IMR-90 (cell line): ENCODE results near the gene UGDH. TPM values are rescaled to one million over a fixed set of nuclear protein-coding genes. Genes with fewer than 3 reads are reported as not detected.

ENCODE experiments used
- ATAC-seq: fragments of 200-7000 bp; cut with Tn5 transposase; 2 replicates; pipeline ENCODE4 v1.9.1; 2020; ENCODE audit warnings: low read depth, mild to moderate bottlenecking, moderate library complexity
- BruUV-seq: library from RNA; stranded (reverse); fragments of 400-500 nt; replicated peaks from 2 replicates; lab custom pipeline; 2021; lab: Mats Ljungman, UMichigan
- CTCF ChIA-PET: fragments of 300-600 bp; formaldehyde crosslinking; extraction: SDS; loops from one replicate; lab custom pipeline; 2021; ENCODE audit warnings: antibody characterized with exemption; lab: Yijun Ruan, JAX
- POLR2A ChIA-PET: fragments of 300-600 bp; sonication (Branson Sonifier 250); formaldehyde crosslinking; loops from one replicate; lab custom pipeline; 2022; ENCODE audit warnings: antibody characterized with exemption; ENCODE audit not compliant: unreplicated experiment; lab: Charles Lee
- DNase-seq: peaks from one replicate; pipeline ENCODE4 v3.0.0; 2013
- H2AFZ ChIP-seq: replicated peaks from 2 replicates; pipeline ENCODE3; 2013; ENCODE audit warnings: low read length, mild to moderate bottlenecking; ENCODE audit not compliant: poor library complexity
- H2AK5ac ChIP-seq: 2 replicates; pipeline ENCODE4 v1.6.1; 2013; ENCODE audit warnings: low read depth, low read length, inconsistent platforms
- H2AK9ac ChIP-seq: replicated peaks from 2 replicates; pipeline ENCODE3; 2013; ENCODE audit warnings: mild to moderate bottlenecking, low read depth, low read length, moderate library complexity; ENCODE audit not compliant: poor library complexity
- H2BK120ac ChIP-seq: 2 replicates; pipeline ENCODE4 v1.6.1; 2013; ENCODE audit warnings: low read depth, low read length, inconsistent platforms
- H2BK15ac ChIP-seq: 3 replicates; pipeline ENCODE4 v1.6.1; 2013; ENCODE audit warnings: low read depth, low read length, inconsistent platforms
- H2BK20ac ChIP-seq: 2 replicates; pipeline ENCODE4 v1.6.1; 2013; ENCODE audit warnings: low read depth, mild to moderate bottlenecking, inconsistent platforms, low read length, moderate library complexity
- H2BK5ac ChIP-seq: 2 replicates; pipeline ENCODE4 v1.6.1; 2013; ENCODE audit warnings: mild to moderate bottlenecking, low read depth, low read length, inconsistent platforms; ENCODE audit not compliant: poor library complexity, severe bottlenecking
- H3K14ac ChIP-seq: replicated peaks from 2 replicates; pipeline ENCODE4 v1.6.1; 2013; ENCODE audit warnings: low read depth, low read length, inconsistent platforms
- H3K18ac ChIP-seq: 2 replicates; pipeline ENCODE4 v1.6.1; 2013; ENCODE audit warnings: low read depth, low read length, control low read depth
- H3K23ac ChIP-seq: 2 replicates; pipeline ENCODE4 v1.6.1; 2013; ENCODE audit warnings: low read depth, low read length, inconsistent platforms
- H3K27ac ChIP-seq: 2 replicates; pipeline ENCODE4 v1.5.1; 2013; ENCODE audit warnings: mild to moderate bottlenecking, control low read depth, low read length; ENCODE audit not compliant: insufficient read depth
- H3K27me3 ChIP-seq: 2 replicates; pipeline ENCODE4 v1.6.1; 2013; ENCODE audit warnings: low read length; ENCODE audit not compliant: control insufficient read depth, insufficient read depth
- H3K36me3 ChIP-seq: 2 replicates; pipeline ENCODE4 v1.6.1; 2013; ENCODE audit warnings: low read length, mixed read lengths; ENCODE audit not compliant: control insufficient read depth, insufficient read depth
- H3K4ac ChIP-seq: 2 replicates; pipeline ENCODE4 v1.6.1; 2013; ENCODE audit warnings: low read depth, low read length, inconsistent platforms
- H3K4me1 ChIP-seq: 2 replicates; pipeline ENCODE4 v1.6.1; 2013; ENCODE audit warnings: low read length, mixed read lengths; ENCODE audit not compliant: control insufficient read depth, insufficient read depth
- H3K4me2 ChIP-seq: 2 replicates; pipeline ENCODE4 v1.6.1; 2013; ENCODE audit warnings: low read depth, mild to moderate bottlenecking, control low read depth, low read length, moderate library complexity
- H3K4me3 ChIP-seq: 2 replicates; pipeline ENCODE4 v1.5.1; 2013; ENCODE audit warnings: low read depth, mild to moderate bottlenecking, control low read depth, low read length, moderate library complexity; ENCODE audit not compliant: insufficient read depth
- H3K56ac ChIP-seq: 2 replicates; pipeline ENCODE4 v1.6.1; 2013; ENCODE audit warnings: low read length, inconsistent platforms; ENCODE audit not compliant: insufficient read depth; ENCODE audit errors: extremely low read depth
- H3K79me1 ChIP-seq, 2 experiments: 2 replicates each; pipeline ENCODE4 v1.6.1; 2013; ENCODE audit warnings: low read length in 2 of 2, inconsistent platforms in 1 of 2, low read depth in 1 of 2
- H3K9ac ChIP-seq: 2 replicates; pipeline ENCODE4 v1.6.1; 2013; ENCODE audit warnings: low read depth, low read length, control low read depth
- H3K9me1 ChIP-seq: 2 replicates; pipeline ENCODE4 v1.6.1; 2013; ENCODE audit warnings: low read length, inconsistent platforms; ENCODE audit not compliant: insufficient read depth
- H3K9me3 ChIP-seq: 2 replicates; pipeline ENCODE4 v1.6.1; 2013; ENCODE audit warnings: low read length; ENCODE audit not compliant: control insufficient read depth, insufficient read depth
- H4K20me1 ChIP-seq: 2 replicates; pipeline ENCODE4 v1.6.1; 2013; ENCODE audit warnings: low read length, inconsistent platforms; ENCODE audit not compliant: insufficient read depth
- H4K5ac ChIP-seq: 2 replicates; pipeline ENCODE4 v1.6.1; 2013; ENCODE audit warnings: mild to moderate bottlenecking, low read depth, low read length, control low read depth
- H4K8ac ChIP-seq, 2 experiments: 2 replicates each; pipeline ENCODE4 v1.6.1; 2013; ENCODE audit warnings: low read depth in 2 of 2, low read length in 2 of 2, control low read depth in 1 of 2, inconsistent platforms in 1 of 2
- H4K91ac ChIP-seq: 2 replicates; pipeline ENCODE4 v1.6.1; 2013; ENCODE audit warnings: low read depth, low read length, inconsistent platforms; ENCODE audit not compliant: insufficient read depth
- BHLHE40 ChIP-seq: fragments of 150-350 bp; IDR thresholded peaks from 2 replicates; pipeline ENCODE4 v1.6.1; 2016; ENCODE audit warnings: mild to moderate bottlenecking, low read depth, low read length
- CEBPB ChIP-seq: IDR thresholded peaks from 2 replicates; pipeline ENCODE4 v1.6.1; 2012; ENCODE audit warnings: low read depth, low read length, improper control_type of control experiment
- CHD1 ChIP-seq: IDR thresholded peaks from 2 replicates; pipeline ENCODE4 v1.6.1; 2012; ENCODE audit warnings: low read depth, low read length, improper control_type of control experiment
- FOS ChIP-seq: fragments of 150-350 bp; IDR thresholded peaks from 2 replicates; pipeline ENCODE4 v1.6.1; 2016; ENCODE audit warnings: low read depth, low read length
- MAFK ChIP-seq: IDR thresholded peaks from 2 replicates; pipeline ENCODE4 v1.6.1; 2012; ENCODE audit warnings: low read depth, low read length, improper control_type of control experiment
- MAZ ChIP-seq: IDR thresholded peaks from 2 replicates; pipeline ENCODE4 v1.6.1; 2012; ENCODE audit warnings: low read depth, mild to moderate bottlenecking, low read length, improper control_type of control experiment, moderate library complexity, borderline replicate concordance
- MXI1 ChIP-seq: IDR thresholded peaks from 2 replicates; pipeline ENCODE4 v1.6.1; 2012; ENCODE audit warnings: low read depth, mild to moderate bottlenecking, low read length, moderate library complexity, borderline replicate concordance
- NFE2L2 ChIP-seq: fragments of 150-350 bp; IDR thresholded peaks from 2 replicates; pipeline ENCODE4 v1.6.1; 2016; ENCODE audit warnings: low read depth, mild to moderate bottlenecking, low read length
- POLR2A ChIP-seq: IDR thresholded peaks from 2 replicates; pipeline ENCODE4 v1.6.1; 2012; ENCODE audit warnings: mild to moderate bottlenecking, low read depth, low read length
- RAD21 ChIP-seq: IDR thresholded peaks from 2 replicates; pipeline ENCODE4 v1.6.1; 2012; ENCODE audit warnings: low read length, improper control_type of control experiment
- RCOR1 ChIP-seq: IDR thresholded peaks from 2 replicates; pipeline ENCODE4 v1.6.1; 2012; ENCODE audit warnings: mild to moderate bottlenecking, low read length, improper control_type of control experiment; ENCODE audit not compliant: insufficient replicate concordance
- RFX5 ChIP-seq: IDR thresholded peaks from 2 replicates; pipeline ENCODE4 v1.8.0; 2012; ENCODE audit warnings: low read depth, mild to moderate bottlenecking, low read length, moderate library complexity
- SMC3 ChIP-seq: fragments of 150-350 bp; IDR thresholded peaks from 2 replicates; pipeline ENCODE4 v1.6.1; 2016; ENCODE audit warnings: low read depth, mild to moderate bottlenecking, antibody characterized with exemption, low read length, moderate library complexity
- WGBS, 2 experiments: methylation state at CpG; one replicate each; pipeline versions ENCODE4 v1.1.5 to v1.1.7; 2013; ENCODE audit warnings: missing lambda C conversion rate in 2 of 2; ENCODE audit not compliant: insufficient read length in 1 of 2; ENCODE audit errors: extremely low coverage in 2 of 2; 5-methylcytosine and 5-hydroxymethylcytosine counted together
- dilution Hi-C: fragments of 300-500 bp; cut with HindIII; formaldehyde crosslinking; loops from one replicate; pipeline ENCODE4 v1.14.3; 2018; ENCODE audit warnings: low sequenced_read_pairs; ENCODE audit not compliant: unreplicated experiment
- in situ Hi-C: fragments of 300-500 bp; cut with MboI; formaldehyde crosslinking; loops from 3 replicates; pipeline ENCODE4 v1.14.3; 2019; ENCODE audit warnings: low sequenced_read_pairs, inconsistent platforms, mixed read lengths
- intact Hi-C: fragments of 100-400 bp; cut with micrococcal nuclease; formaldehyde crosslinking; loops from 2 replicates; pipeline ENCODE4 v1.10.0; 2022
- polyA plus RNA-seq, 3 experiments: library from polyadenylated mRNA; depleted of rRNA; stranded (reverse); fragments of >200 nt; gene quantifications; 2 replicates each; pipeline ENCODE4 v1.2.3, GENCODE V29; 2012; ENCODE audit warnings: low replicate concordance in 1 of 3
- total RNA-seq: library from RNA; depleted of rRNA; stranded (reverse); fragments of >200 nt; gene quantifications from 2 replicates; pipeline ENCODE4 v1.2.3, GENCODE V29; 2012
- TF ChIP-seq, protein P1 (sequence below): fragments of 150-350 bp; IDR thresholded peaks from 2 replicates; pipeline ENCODE4 v1.6.1; 2017; ENCODE audit warnings: mild to moderate bottlenecking, antibody characterized with exemption, low read length, low read depth
- TF ChIP-seq, protein P2 (sequence below): fragments of 150-350 bp; IDR thresholded peaks from 2 replicates; pipeline ENCODE4 v1.6.1; 2016; ENCODE audit warnings: low read depth, mild to moderate bottlenecking, low read length, moderate library complexity, borderline replicate concordance
- TF ChIP-seq, protein P3 (sequence below): conservative IDR thresholded peaks from 2 replicates; pipeline ENCODE4 v1.5.1; 2012; ENCODE audit warnings: mild to moderate bottlenecking, low read depth, low read length, improper control_type of control experiment

UGDH gene
- total and polyA plus RNA-seq, 2 of the 4 experiments (the other 2 are of a cell fraction): 69.2 to 257 TPM

DNA sequence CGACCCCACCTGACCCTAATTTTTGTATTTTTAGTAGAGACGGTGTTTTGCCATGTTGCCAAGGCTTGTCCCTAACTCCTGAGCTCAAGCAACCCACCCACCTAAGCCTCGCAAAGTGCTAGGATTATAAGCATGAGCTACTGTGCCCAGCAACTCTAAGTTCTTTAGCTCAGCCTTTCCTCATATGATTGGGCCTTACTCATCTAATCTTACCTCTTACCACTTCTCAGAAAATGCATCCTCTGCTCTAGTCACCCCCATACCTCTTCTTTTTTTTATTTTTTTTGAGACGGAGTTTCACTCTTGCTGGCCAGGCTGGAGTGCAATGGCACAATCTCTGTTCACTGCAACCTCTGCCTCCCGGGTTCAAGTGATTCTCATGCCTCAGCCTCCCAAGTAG lies 35.6 kb upstream of the UGDH start:
- Histone ChIP-seq H3K79me1 (peaks cover 3 to 4% of the 10 kb centered on the region in 2 experiments; a peak in 3 of 4 replicates), H3K4me1 (peaks cover 8% of the 10 kb centered on the region), H2AFZ (no peak overlapping the region), H3K14ac (no peak overlapping the region), H2BK15ac (no peak overlapping the region), H4K20me1 (no peaks in the 10 kb centered on the region), H3K56ac (no peak overlapping the region), H3K27me3 (no peaks in the 10 kb centered on the region), H4K5ac (no peak overlapping the region), H3K4ac (no peak overlapping the region), H4K91ac (no peak overlapping the region), H3K4me3 (no peak overlapping the region), H3K4me2 (no peak overlapping the region), H3K23ac (no peak overlapping the region), H3K36me3 (peaks cover 9% of the 10 kb centered on the region), H2BK20ac (no peak overlapping the region), H2AK5ac (no peak overlapping the region), H3K9me3 (peaks cover 2% of the 10 kb centered on the region; the same call in 1 of the 2 replicates), H3K9ac (no peak overlapping the region), H3K27ac (no peak overlapping the region), H4K8ac (no peak overlapping the region), H2BK5ac (no peak overlapping the region), H2BK120ac (no peak overlapping the region), H3K9me1 (no peaks in the 10 kb centered on the region; the same call in 1 of the 2 replicates), H2AK9ac (no peak overlapping the region), H3K18ac (no peak overlapping the region)
- WGBS, 2 experiments: 83% methylated on average over 1 of the region's 5 CpGs; no CpG with 5 or more reads in 1 of the 2 experiments
- no TSS peak for BruUV-seq
- no peak for DNase-seq
- intact Hi-C loops (no loop called here), dilution Hi-C loops (no loop called here), in situ Hi-C loops (no loop called here)
- ATAC-seq: no peak
- TF ChIP-seq BHLHE40: no peak
- TF ChIP-seq RAD21: no peak
- no peak for TF ChIP-seq NFE2L2
- no peak for TF ChIP-seq RCOR1
- TF ChIP-seq CEBPB: no peak
- TF ChIP-seq, protein P1, sequence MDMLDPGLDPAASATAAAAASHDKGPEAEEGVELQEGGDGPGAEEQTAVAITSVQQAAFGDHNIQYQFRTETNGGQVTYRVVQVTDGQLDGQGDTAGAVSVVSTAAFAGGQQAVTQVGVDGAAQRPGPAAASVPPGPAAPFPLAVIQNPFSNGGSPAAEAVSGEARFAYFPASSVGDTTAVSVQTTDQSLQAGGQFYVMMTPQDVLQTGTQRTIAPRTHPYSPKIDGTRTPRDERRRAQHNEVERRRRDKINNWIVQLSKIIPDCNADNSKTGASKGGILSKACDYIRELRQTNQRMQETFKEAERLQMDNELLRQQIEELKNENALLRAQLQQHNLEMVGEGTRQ: no peak
- no peak for TF ChIP-seq SMC3
- TF ChIP-seq CHD1: no peak
- TF ChIP-seq FOS: no peak
- TF ChIP-seq MXI1: no peak
- TF ChIP-seq, protein P2, sequence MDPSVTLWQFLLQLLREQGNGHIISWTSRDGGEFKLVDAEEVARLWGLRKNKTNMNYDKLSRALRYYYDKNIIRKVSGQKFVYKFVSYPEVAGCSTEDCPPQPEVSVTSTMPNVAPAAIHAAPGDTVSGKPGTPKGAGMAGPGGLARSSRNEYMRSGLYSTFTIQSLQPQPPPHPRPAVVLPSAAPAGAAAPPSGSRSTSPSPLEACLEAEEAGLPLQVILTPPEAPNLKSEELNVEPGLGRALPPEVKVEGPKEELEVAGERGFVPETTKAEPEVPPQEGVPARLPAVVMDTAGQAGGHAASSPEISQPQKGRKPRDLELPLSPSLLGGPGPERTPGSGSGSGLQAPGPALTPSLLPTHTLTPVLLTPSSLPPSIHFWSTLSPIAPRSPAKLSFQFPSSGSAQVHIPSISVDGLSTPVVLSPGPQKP: no peak
- TF ChIP-seq MAZ: no peak
- no peak for TF ChIP-seq MAFK
- no peak for TF ChIP-seq POLR2A
- no peak for TF ChIP-seq RFX5
- TF ChIP-seq, protein P3, sequence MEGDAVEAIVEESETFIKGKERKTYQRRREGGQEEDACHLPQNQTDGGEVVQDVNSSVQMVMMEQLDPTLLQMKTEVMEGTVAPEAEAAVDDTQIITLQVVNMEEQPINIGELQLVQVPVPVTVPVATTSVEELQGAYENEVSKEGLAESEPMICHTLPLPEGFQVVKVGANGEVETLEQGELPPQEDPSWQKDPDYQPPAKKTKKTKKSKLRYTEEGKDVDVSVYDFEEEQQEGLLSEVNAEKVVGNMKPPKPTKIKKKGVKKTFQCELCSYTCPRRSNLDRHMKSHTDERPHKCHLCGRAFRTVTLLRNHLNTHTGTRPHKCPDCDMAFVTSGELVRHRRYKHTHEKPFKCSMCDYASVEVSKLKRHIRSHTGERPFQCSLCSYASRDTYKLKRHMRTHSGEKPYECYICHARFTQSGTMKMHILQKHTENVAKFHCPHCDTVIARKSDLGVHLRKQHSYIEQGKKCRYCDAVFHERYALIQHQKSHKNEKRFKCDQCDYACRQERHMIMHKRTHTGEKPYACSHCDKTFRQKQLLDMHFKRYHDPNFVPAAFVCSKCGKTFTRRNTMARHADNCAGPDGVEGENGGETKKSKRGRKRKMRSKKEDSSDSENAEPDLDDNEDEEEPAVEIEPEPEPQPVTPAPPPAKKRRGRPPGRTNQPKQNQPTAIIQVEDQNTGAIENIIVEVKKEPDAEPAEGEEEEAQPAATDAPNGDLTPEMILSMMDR: no peak
- ChIA-PET POLR2A (no interaction called here), CTCF (no interaction called here)
